Left lobe of liver (tissue), 2 donors: Measurements from ENCODE around the gene C12orf54. TPM values are rescaled to one million over a fixed set of nuclear protein-coding genes. Genes with fewer than 3 reads are reported as not detected.
A peak's percentile ranks its signal among the peaks of the same experiment; 100 is the strongest.
"Not testable (repeated sequence)": the region's sequence is repeated elsewhere in the genome, so short reads cannot be mapped to it uniquely, and the experiment has no call there.

Experiments
- ATAC-seq: fragments of 200-7000 bp; cut with Tn5 transposase; one replicate; pipeline ENCODE4 v1.9.1; 2020; ENCODE audit warnings: mild to moderate bottlenecking, moderate library complexity
- DNase-seq: peaks from one replicate; pipeline ENCODE4 v3.0.0-alpha.2; 2020; ENCODE audit warnings: low spot score
- total RNA-seq: library from RNA; stranded (reverse); gene quantifications from one replicate; pipeline ENCODE4 v1.2.1, GENCODE V29; 2021
- donor health status: DM: no; HTN: no; CAD: no; lungs with moderate emphysema.
- donor health status: DM: no; HTN: yes; CAD: no.

C12orf54 gene
- total RNA-seq, 1 donor from 2014 or later, result not detected

GRCh38 chr12:48508987-48509386 lies 26.7 kb downstream of the C12orf54 start:
- DNase-seq (no peak), ATAC-seq (no peak)

GRCh38 chr12:48510111-48510510 lies 27.8 kb downstream of the C12orf54 start:
- ATAC-seq (no peak), DNase-seq (no peak)

GRCh38 chr12:48512855-48513254 lies 30.6 kb downstream of the C12orf54 start:
- ATAC-seq, result no peak

GRCh38 chr12:48514728-48515127 lies 32.4 kb downstream of the C12orf54 start:
- DNase-seq (no peak), ATAC-seq (no peak)

More at GRCh38 chr12:48512855-48513254, 30.6 kb downstream of the C12orf54 start:
- DNase-seq, result no peak

- not testable (repeated sequence) for DNase-seq, ATAC-seq
Observed at GRCh38 chr12:48520381-48520780, 38.1 kb downstream of the C12orf54 start.

- DNase-seq (no peak), ATAC-seq (no peak)
Observed at GRCh38 chr12:48525332-48525731, 43.0 kb downstream of the C12orf54 start, which contains the start of gene OR8S1. OR8S1 (plus strand) TSS chr12:48525632; CDS start chr12:48525632, 0 bp downstream.

- ATAC-seq (no peak), DNase-seq (no peak)
Observed at GRCh38 chr12:48527891-48528670, 45.8 kb downstream of the C12orf54 start.

- no peak for ATAC-seq
Observed at GRCh38 chr12:48532601-48533000, 50.3 kb downstream of the C12orf54 start.

GRCh38 chr12:48536602-48537001 lies 54.3 kb downstream of the C12orf54 start:
- ATAC-seq, result no peak
- DNase-seq, result no peak

More at GRCh38 chr12:48532601-48533000, 50.3 kb downstream of the C12orf54 start:
- DNase-seq, result no peak

GRCh38 chr12:48542300-48542928 lies 60.1 kb downstream of the C12orf54 start:
- ATAC-seq, result peak; percentile 80
- no peak for DNase-seq

- ATAC-seq, result no peak
- no peak for DNase-seq
Observed at GRCh38 chr12:48545833-48546469, 63.7 kb downstream of the C12orf54 start.

Other genes with a start within 250 kb of the C12orf54 start
- 7.8 TPM for gene ZNF641, start 131.6 kb upstream of the C12orf54 start, total RNA-seq
- not detected for gene ANP32D, start 9.9 kb upstream of the C12orf54 start, total RNA-seq
- gene OR8S1, start 43.1 kb downstream of the C12orf54 start, total RNA-seq, result not detected
- not detected for gene LALBA, start 87.5 kb downstream of the C12orf54 start, total RNA-seq
- 8.2 TPM for gene KANSL2, start 199.7 kb downstream of the C12orf54 start, total RNA-seq
- 12.1 TPM for gene CCNT1, start 234.2 kb downstream of the C12orf54 start, total RNA-seq